Testis (tissue), 3 donors: ENCODE measurements around the gene TSPYL4. TPM values are rescaled to one million over a fixed set of nuclear protein-coding genes. Genes with fewer than 3 reads are reported as not detected.

Experiments
- DNase-seq: peaks from one replicate; pipeline ENCODE4 v3.0.0-alpha.2; 2019
- H3K27ac ChIP-seq, 2 donors: fragments of 200-600 bp; sonication (generic); one replicate each; pipeline ENCODE4 v1.5.1; 2019
- H3K27me3 ChIP-seq: fragments of 200-600 bp; sonication (generic); one replicate; pipeline ENCODE4 v1.5.1; 2019
- H3K36me3 ChIP-seq: fragments of 200-600 bp; sonication (generic); one replicate; pipeline ENCODE4 v1.5.1; 2017; ENCODE audit warnings: low read depth; ENCODE audit errors: missing control alignments
- H3K4me1 ChIP-seq: fragments of 200-600 bp; sonication (generic); one replicate; pipeline ENCODE4 v1.5.1; 2019
- H3K4me3 ChIP-seq, 2 donors: fragments of 200-600 bp; sonication (generic); one replicate each; pipeline ENCODE4 v1.5.1; 2017 to 2019
- H3K9me3 ChIP-seq: fragments of 200-600 bp; sonication (generic); one replicate; pipeline ENCODE4 v1.5.1; 2017
- CTCF ChIP-seq, 3 experiments: fragments of 450-650 bp in 2 of 3; fragments of 200-600 bp in 1 of 3; sonication (generic) in 1 of 3; IDR thresholded peaks; one replicate each; pipeline ENCODE4 v1.5.1; 2016 to 2019; ENCODE audit warnings: antibody characterized with exemption in 3 of 3, mild to moderate bottlenecking in 2 of 3, moderate library complexity in 1 of 3
- POLR2A ChIP-seq: fragments of 450-650 bp; IDR thresholded peaks from one replicate; pipeline ENCODE4 v1.6.1; 2017; ENCODE audit warnings: antibody characterized with exemption, mild to moderate bottlenecking, moderate library complexity
- WGBS, 2 donors: methylation state at CpG; one replicate each; pipeline ENCODE4 v1.1.5; 2018; 5-methylcytosine and 5-hydroxymethylcytosine counted together
- intact Hi-C: fragments of 100-400 bp; cut with DNase I; formaldehyde crosslinking; loops from one replicate; pipeline ENCODE4 v1.15.1; 2023; ENCODE audit warnings: low total_unique reads
- polyA plus RNA-seq: library from polyadenylated mRNA; stranded (reverse); fragments of 350-450 nt; fragmentation: Illumina TruSeq; extraction: RNeasy Lipid Tissue Mini Kit (QIAGEN cat#74804); gene quantifications from one replicate; pipeline ENCODE4 v1.2.3, GENCODE V29; 2014; ENCODE audit warnings: low read depth, low replicate concordance; ENCODE audit not compliant: insufficient read depth
- total RNA-seq, 2 donors: library from RNA; depleted of rRNA; stranded (reverse); fragments of >200 nt; gene quantifications; one replicate each; pipeline ENCODE4 v1.2.3, GENCODE V29; 2016

Gene TSPYL4
- total and polyA plus RNA-seq, 3 donors from 2014 or later = 27.9 to 39.8 (median 33.1) TPM

DNA sequence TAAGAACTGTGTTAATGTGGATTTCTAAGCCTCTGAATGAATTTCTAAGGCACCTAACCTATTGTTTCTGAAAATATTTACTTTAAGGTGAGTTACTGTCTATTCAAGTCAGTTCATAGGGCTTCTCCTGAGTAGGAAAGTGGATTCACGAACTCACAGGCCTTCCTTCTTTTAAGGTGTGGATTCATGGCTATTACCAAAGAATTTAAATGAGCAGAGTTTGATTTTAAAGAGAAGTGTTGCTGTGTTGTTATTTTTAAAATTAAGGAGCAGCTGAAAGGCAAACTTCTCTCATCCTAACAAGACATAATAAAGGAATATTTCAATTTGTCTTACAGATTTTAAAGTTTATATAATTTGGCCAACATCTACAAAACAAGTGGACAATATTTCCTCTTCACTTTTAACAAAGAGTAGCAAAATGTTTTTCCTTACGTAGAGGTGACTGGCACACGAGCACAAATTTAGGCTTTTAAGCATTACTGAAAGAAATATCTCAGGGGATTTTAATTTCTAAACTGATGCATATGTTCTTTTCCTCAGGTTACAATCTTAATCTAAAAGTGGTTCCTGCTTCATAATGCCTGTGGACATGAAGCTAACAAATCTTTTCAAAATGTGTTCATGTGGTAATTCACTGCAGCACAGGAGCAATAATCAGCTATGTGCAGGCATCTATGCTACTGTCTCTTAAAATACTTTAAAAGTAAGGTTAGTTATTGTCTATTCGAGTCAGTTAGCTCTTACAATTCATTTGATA is 602 bp upstream of the TSPYL4 start:
- DNase-seq = no peak
- TF ChIP-seq POLR2A = no peak
- TF ChIP-seq CTCF (IDR thresholded peaks at IDR 0.05) = no peak
- intact Hi-C loops = no loop called here
- Histone ChIP-seq H3K4me1 (peaks cover 34% of the 10 kb centered on the region), H3K9me3 (no peaks in the 10 kb centered on the region), H3K36me3 (no peaks in the 10 kb centered on the region), H3K4me3 (peak overlapping the region; percentile 88 to 100), H3K27ac (peak overlapping the region; percentile 91), H3K27me3 (no peaks in the 10 kb centered on the region)
- WGBS, 2 donors = 1 to 5% methylated on average over 4 of the region's 4 CpGs

GRCh38 chr6:116253188-116253504 is 729 bp downstream of the TSPYL4 start:
- peaks cover 34% of the 10 kb centered on the region for H3K4me1 ChIP-seq

GRCh38 chr6:116251568-116252384 is 2.1 kb downstream of the TSPYL4 start:
- H3K4me1 ChIP-seq = peaks cover 34% of the 10 kb centered on the region
- no peak overlapping the region for H3K4me3 ChIP-seq
- no peak for DNase-seq
- peak overlapping the region in 1 of 2 donors; percentile 11 for H3K27ac ChIP-seq
- H3K36me3 ChIP-seq = no peaks in the 10 kb centered on the region
- TF ChIP-seq CTCF (IDR thresholded peaks at IDR 0.05) = no peak
- no peak for TF ChIP-seq POLR2A
- intact Hi-C loops = no loop called here
- 75 to 78% methylated on average over 6 of the region's 6 CpGs for WGBS, 2 donors
- H3K9me3 ChIP-seq = no peaks in the 10 kb centered on the region
- no peaks in the 10 kb centered on the region for H3K27me3 ChIP-seq

More at GRCh38 chr6:116253188-116253504, 729 bp downstream of the TSPYL4 start:
- H3K4me3 ChIP-seq = peak overlapping the region; percentile 88 to 100
- WGBS, 2 donors = 10 to 30% methylated on average over 11 of the region's 11 CpGs
- no peaks in the 10 kb centered on the region for H3K36me3 ChIP-seq
- H3K27me3 ChIP-seq = no peaks in the 10 kb centered on the region
- no peak for DNase-seq
- H3K9me3 ChIP-seq = no peaks in the 10 kb centered on the region
- intact Hi-C loops = no loop called here
- TF ChIP-seq POLR2A (no peak), CTCF (IDR thresholded peaks at IDR 0.05) (no peak)
- peak overlapping the region; percentile 91 for H3K27ac ChIP-seq

- intact Hi-C loops = no loop called here
- no peaks in the 10 kb centered on the region for H3K9me3 ChIP-seq
- WGBS, 2 donors = 95 to 97% methylated on average over 2 of the region's 2 CpGs
- H3K27ac ChIP-seq = no peak overlapping the region
- H3K4me3 ChIP-seq = no peak overlapping the region
- H3K4me1 ChIP-seq = peaks cover 22% of the 10 kb centered on the region
- no peaks in the 10 kb centered on the region for H3K36me3 ChIP-seq
- no peak for TF ChIP-seq CTCF (IDR thresholded peaks at IDR 0.05)
- no peak for TF ChIP-seq POLR2A
- H3K27me3 ChIP-seq = no peaks in the 10 kb centered on the region
- no peak for DNase-seq
These were observed 5.3 kb downstream of the TSPYL4 start for GRCh38 chr6:116248577-116248976.
